IPS-18a (cell line): ENCODE results near the gene SLU7.

ENCODE experiments used
- H3K27ac ChIP-seq: one replicate; pipeline ENCODE4 v1.5.1; 2013; ENCODE audit warnings: low read length
- H3K27me3 ChIP-seq: one replicate; pipeline ENCODE4 v1.6.1; 2013; ENCODE audit warnings: mild to moderate bottlenecking, low read length; ENCODE audit not compliant: control insufficient read depth, insufficient read depth
- H3K36me3 ChIP-seq: one replicate; pipeline ENCODE4 v1.6.1; 2013; ENCODE audit warnings: low read depth, low read length; ENCODE audit not compliant: control insufficient read depth
- H3K4me1 ChIP-seq: one replicate; pipeline ENCODE4 v1.6.1; 2013; ENCODE audit warnings: low read depth, low read length; ENCODE audit not compliant: control insufficient read depth
- H3K4me3 ChIP-seq: one replicate; pipeline ENCODE4 v1.5.1; 2013; ENCODE audit warnings: low read length
- H3K9ac ChIP-seq: one replicate; pipeline ENCODE4 v1.6.1; 2013; ENCODE audit warnings: mild to moderate bottlenecking, low read length, moderate library complexity
- H3K9me3 ChIP-seq: one replicate; pipeline ENCODE4 v1.6.1; 2013; ENCODE audit warnings: low read depth, low read length; ENCODE audit not compliant: control insufficient read depth

The SLU7 gene

DNA sequence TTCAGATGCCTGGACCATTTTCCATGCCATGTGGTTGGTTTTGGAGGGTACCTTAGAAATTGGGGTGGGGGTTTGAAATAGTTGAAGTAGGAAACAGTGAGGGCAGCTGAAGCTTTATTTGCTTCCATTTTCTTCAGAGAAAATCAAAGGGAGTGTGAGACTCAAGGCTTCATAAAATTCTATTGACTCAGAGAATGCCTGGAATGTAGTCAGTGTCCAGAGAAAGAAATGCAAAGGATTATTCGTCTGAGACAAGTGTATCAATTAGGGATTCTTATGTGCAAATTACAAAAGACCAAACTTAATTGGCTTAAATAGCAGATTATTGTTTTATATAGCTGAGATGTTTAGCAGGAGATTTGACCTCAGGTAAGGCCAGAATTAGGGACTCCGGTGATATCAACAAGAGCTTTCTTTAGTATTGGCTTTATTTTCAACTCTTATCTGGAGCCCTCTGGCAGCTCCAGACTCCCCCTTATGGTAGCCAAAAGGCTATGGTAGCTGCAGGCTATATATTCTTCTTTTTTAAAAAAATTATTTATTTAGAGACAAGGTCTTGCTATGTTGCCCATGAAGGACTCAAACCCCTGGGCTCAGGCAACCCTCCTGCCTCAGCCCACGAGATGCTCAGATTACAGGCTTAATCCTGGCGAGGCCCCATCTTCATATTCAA lies 41.6 kb upstream of the SLU7 start:
- Histone ChIP-seq H3K36me3 (no peaks in the 10 kb centered on the region), H3K9me3 (no peaks in the 10 kb centered on the region), H3K27me3 (no peaks in the 10 kb centered on the region), H3K4me3 (no peak overlapping the region), H3K27ac (no peak overlapping the region), H3K4me1 (no peaks in the 10 kb centered on the region), H3K9ac (no peak overlapping the region)

DNA sequence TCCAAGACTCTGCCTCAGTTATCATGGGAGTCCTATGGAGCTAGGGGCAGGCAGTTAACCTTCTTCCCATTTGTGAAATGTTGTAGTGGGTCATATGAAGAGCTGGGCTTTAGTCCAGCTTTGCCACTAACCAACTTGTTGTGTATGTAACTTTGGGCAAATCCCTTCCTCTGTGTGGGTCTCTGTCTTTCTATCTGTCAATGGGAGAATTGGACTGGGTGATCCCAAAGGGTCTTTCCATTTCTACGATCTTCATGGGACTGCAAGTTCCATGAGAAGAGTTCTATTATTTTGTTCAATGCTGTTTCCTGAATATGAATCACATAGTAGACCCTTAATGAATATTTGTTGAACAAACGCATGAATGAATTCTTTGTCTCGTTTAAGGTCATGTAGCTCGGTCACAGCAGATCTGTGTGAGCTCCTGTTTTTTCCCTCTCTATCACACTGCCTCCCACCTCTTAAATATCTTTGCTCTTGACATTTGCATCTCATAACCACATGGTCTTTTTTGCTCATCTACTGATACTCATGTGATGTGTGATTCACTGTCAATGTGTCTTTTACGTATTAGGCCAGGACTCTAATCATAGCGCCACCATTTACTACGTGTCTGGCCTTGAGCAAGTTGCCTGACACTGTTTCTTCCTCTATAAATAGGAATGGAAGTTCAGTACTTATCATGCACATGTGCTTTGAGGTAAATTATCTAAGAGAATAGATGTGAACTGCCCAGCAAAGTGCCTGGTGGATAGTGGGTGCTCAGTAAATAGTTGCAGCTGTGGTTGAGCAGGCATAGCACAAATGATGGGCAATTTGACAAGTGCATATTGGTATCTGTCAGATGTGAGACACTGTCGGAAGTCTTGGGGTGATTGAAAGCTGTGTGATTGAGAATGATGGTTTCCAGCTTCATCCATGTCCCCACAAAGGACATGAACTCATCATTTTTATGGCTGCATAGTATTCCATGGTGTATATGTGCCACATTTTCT lies 40.2 kb upstream of the SLU7 start:
- H3K27ac ChIP-seq = no peak overlapping the region
- no peaks in the 10 kb centered on the region for H3K9me3 ChIP-seq
- no peaks in the 10 kb centered on the region for H3K36me3 ChIP-seq
- H3K4me3 ChIP-seq = no peak overlapping the region
- H3K4me1 ChIP-seq = no peaks in the 10 kb centered on the region
- no peaks in the 10 kb centered on the region for H3K27me3 ChIP-seq
- no peak overlapping the region for H3K9ac ChIP-seq

DNA sequence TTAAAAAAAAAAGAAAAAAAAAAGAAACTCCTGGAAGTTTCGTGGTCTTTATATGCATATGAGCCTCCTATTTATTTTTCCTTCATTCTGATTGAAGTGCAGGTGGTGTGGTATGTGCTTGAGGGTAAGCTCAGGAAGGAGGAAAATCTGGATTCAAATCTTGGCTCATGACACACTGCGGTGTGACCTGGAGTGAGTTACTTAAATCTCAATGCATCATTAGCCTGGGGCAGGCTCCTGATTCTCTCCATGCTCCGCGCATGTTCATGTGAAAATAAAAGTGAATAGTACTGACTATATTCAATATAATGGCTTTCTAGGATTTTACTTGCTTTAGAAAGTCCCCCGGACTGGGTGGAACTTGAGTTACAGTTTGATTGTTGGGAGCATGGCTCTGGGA lies 38.4 kb upstream of the SLU7 start:
- Histone ChIP-seq H3K27me3 (no peaks in the 10 kb centered on the region), H3K4me1 (no peaks in the 10 kb centered on the region), H3K27ac (no peak overlapping the region), H3K9ac (no peak overlapping the region), H3K36me3 (no peaks in the 10 kb centered on the region), H3K9me3 (no peaks in the 10 kb centered on the region), H3K4me3 (no peak overlapping the region)

DNA sequence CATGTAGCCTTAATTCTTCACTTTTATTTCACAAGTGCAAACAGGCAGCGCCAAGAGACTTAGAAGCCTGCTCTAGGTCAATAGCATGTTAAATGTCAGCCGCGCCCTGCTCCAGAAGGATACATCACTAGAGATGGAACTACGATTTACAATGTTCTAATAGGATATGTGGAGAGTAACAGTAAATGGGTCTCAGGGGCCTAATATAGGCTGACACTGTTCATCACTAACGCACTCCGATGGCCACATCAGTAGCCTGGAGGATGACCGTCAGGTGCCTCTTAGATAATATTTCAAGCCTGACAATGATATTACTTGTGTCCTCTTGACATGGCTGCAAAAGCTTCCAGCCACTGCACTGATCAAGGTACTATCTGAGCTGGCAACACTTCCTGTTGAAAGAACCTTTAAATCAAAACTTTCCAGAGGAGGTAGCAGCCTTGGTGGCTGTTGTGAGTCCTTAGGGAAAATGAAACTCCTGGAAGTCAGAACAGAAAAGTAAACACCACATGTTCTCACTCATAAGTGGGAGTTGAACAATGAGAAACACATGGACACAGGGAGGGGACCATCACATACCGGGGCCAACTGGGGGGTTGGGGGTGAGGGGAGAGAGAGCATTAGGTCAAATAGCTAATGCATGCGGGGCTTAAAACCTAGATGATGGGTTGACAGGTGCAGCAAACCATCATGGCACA lies 37.7 kb upstream of the SLU7 start:
- H3K9me3 ChIP-seq = no peaks in the 10 kb centered on the region
- no peak overlapping the region for H3K4me3 ChIP-seq
- no peaks in the 10 kb centered on the region for H3K27me3 ChIP-seq
- no peaks in the 10 kb centered on the region for H3K36me3 ChIP-seq
- no peaks in the 10 kb centered on the region for H3K4me1 ChIP-seq
- H3K9ac ChIP-seq = no peak overlapping the region
- no peak overlapping the region for H3K27ac ChIP-seq

DNA sequence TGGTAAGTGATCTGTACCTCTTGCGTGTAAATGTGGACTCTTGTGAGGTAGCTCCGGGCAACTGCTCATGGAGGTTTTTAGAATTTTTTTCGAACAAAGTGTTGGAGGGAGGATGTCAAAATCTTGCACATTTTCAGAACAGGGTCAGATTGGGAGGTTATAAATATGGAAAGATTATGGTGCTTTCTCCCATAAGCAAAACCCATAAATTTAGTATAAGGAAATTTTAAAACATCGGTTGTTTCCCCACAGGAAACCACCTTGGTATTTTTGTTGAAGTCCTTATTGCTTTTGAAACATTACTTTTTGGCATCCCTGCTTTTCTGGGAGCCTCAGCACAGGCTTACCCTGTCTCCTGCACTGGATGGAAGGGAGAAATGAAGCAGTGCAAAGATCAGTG lies 36.7 kb upstream of the SLU7 start:
- no peak overlapping the region for H3K4me3 ChIP-seq
- no peak overlapping the region for H3K27ac ChIP-seq
- no peaks in the 10 kb centered on the region for H3K27me3 ChIP-seq
- H3K9ac ChIP-seq = no peak overlapping the region
- no peaks in the 10 kb centered on the region for H3K9me3 ChIP-seq
- H3K4me1 ChIP-seq = no peaks in the 10 kb centered on the region
- H3K36me3 ChIP-seq = no peaks in the 10 kb centered on the region

DNA sequence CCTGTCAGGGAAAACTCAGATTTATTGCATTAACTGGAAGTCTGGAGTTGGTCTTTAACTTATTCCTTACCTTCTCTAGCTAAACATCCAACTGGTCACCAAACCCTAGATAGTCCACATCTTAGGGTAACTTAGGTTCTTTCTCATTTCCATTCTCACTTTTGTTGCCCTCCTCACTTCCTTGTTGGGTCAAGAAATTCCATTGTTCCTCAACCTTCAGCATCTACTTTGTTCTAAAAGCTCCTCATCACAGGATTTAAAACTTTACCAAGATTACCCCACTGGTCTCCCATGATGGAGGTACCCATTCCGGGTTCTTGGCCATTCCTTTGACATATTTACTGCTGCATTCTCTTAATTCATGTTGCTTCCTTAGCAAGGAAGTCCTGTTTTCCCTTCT lies 34.9 kb upstream of the SLU7 start:
- Histone ChIP-seq H3K9me3 (no peaks in the 10 kb centered on the region), H3K4me3 (no peak overlapping the region), H3K27me3 (no peaks in the 10 kb centered on the region), H3K27ac (no peak overlapping the region), H3K9ac (no peak overlapping the region), H3K36me3 (no peaks in the 10 kb centered on the region), H3K4me1 (no peaks in the 10 kb centered on the region)

DNA sequence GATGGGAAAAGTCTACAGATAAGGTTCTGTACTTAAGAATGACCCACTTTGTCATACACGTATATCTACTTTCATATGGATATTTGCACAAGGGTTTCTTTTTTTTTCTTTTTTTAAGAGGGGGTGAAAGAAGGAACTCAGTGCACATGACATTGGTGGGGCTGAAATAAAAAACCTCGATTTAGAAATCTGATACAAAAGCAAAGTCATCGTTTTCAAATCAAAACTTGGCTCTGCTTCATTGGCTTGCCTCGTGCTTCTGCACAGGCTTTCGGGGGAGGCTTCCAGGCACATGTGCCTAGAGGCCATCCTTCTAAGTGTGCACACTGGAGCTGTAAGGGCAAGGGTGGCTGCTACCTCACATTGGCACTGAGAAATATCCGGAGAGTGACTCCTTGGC lies 33.9 kb upstream of the SLU7 start:
- Histone ChIP-seq H3K36me3 (no peaks in the 10 kb centered on the region), H3K4me3 (no peak overlapping the region), H3K4me1 (no peaks in the 10 kb centered on the region), H3K27me3 (no peaks in the 10 kb centered on the region), H3K9ac (no peak overlapping the region), H3K9me3 (no peaks in the 10 kb centered on the region), H3K27ac (no peak overlapping the region)

DNA sequence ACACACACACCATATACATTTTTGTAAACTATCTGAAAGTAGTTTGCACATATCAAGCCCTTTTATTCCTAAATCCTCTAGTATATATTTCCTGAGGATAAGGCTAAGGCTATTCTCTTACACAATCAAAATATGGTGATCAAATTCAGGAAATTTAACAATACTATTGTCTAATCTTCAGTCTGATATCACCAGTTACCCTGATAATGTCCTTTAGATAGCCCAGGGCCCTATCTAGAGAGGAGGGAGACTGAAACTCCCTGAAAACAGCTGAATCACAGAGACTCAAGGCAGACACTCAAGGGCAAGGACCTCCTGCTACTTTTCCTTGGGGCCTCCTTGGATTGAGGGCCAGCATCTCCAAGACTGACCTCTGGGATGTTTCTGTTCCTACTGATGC lies 33.2 kb upstream of the SLU7 start:
- H3K9ac ChIP-seq = no peak overlapping the region
- no peaks in the 10 kb centered on the region for H3K36me3 ChIP-seq
- H3K9me3 ChIP-seq = no peaks in the 10 kb centered on the region
- no peak overlapping the region for H3K27ac ChIP-seq
- no peak overlapping the region for H3K4me3 ChIP-seq
- H3K27me3 ChIP-seq = no peaks in the 10 kb centered on the region
- no peaks in the 10 kb centered on the region for H3K4me1 ChIP-seq

DNA sequence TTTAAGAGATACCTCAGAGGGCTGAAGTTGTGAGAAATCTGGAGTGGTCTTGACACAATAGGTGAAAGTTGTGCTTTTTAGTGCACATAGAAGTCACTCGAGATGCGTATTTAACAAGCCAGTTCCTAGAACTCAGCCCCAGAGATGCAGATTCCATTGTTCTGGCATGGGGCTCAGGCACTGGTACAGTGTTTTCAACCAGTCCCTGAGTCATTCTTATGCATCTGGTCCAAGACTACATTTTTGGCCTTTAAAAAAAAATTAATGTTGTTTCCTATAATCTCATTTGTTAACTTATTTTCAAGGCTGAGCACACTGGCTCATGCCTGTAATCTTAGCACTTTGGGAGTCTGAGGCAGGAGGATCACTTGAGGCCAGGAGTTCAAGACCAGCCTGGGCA lies 32.4 kb upstream of the SLU7 start:
- H3K36me3 ChIP-seq = no peaks in the 10 kb centered on the region
- H3K27me3 ChIP-seq = no peaks in the 10 kb centered on the region
- no peak overlapping the region for H3K27ac ChIP-seq
- H3K4me1 ChIP-seq = no peaks in the 10 kb centered on the region
- H3K4me3 ChIP-seq = no peak overlapping the region
- H3K9me3 ChIP-seq = no peaks in the 10 kb centered on the region
- no peak overlapping the region for H3K9ac ChIP-seq

DNA sequence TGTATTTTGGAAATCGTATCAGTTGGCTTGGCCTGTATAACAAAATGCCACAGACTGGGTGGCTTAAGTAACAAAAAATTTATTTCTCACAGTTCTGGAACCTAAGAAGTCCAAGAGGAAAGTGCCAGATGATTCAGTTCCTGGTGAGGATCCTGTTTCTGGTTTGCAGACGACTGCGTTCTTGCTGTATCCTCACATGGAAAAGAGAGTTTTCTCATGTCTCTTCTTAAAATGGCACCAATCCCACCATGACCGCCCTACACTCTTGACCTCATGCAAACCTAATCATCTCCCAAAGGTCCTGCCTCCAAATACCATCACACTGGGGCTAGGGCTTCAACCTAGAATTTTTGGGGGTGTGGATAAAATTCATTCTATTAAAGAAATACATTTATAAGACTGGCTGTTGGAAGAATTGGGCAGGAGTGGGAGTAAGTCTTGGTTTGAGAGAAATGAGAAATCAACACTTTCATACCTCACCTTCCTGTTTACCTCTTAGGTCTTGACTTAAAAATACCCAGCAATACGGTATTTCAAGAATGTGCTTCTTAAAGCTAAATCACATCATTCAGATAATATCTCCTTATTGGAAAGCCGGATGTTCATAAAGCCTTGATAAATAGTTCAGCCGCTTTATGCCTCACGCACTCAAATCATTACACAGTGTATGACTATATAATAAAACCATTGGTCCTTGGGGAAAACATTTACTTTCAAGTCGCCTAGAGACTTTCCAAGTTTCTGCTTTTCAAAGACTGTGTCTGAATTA lies 31.5 kb upstream of the SLU7 start:
- no peaks in the 10 kb centered on the region for H3K36me3 ChIP-seq
- no peaks in the 10 kb centered on the region for H3K4me1 ChIP-seq
- no peaks in the 10 kb centered on the region for H3K9me3 ChIP-seq
- H3K27me3 ChIP-seq = no peaks in the 10 kb centered on the region
- no peak overlapping the region for H3K4me3 ChIP-seq
- no peak overlapping the region for H3K9ac ChIP-seq
- no peak overlapping the region for H3K27ac ChIP-seq

DNA sequence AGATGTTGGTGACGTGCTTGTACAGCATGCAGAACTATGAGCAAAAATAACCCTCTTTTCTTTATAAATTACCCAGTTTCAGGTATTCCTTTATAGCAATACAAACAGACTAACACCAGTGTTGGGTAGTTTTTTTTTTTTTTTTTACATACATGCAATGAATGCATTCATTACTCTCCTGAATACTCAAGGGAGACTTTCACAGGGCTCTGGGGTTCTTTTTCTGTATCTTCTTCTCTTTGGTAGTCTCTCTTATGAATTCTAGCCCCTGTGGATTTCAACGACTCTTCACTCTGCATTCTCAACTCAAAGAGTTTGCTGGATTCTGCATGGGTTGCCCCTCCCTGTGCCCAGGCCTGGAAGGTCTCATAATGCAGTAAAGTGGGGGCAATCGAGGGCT lies 30.6 kb upstream of the SLU7 start:
- H3K27me3 ChIP-seq = no peaks in the 10 kb centered on the region
- H3K27ac ChIP-seq = no peak overlapping the region
- no peak overlapping the region for H3K4me3 ChIP-seq
- no peak overlapping the region for H3K9ac ChIP-seq
- H3K4me1 ChIP-seq = no peaks in the 10 kb centered on the region
- H3K36me3 ChIP-seq = no peaks in the 10 kb centered on the region
- no peaks in the 10 kb centered on the region for H3K9me3 ChIP-seq
